GM18870 (cell line): ENCODE measurements around the gene SCAPER.

Experiments
- ATAC-seq: cut with Tn5 transposase; IDR thresholded peaks from one replicate; pipeline ENCODE4 v1.9.1; 2021; ENCODE audit warnings: moderate library complexity; ENCODE audit not compliant: unreplicated experiment

SCAPER gene

GRCh38 chr15:76380249-76380648, 524.9 kb downstream of the SCAPER start:
- no peak for ATAC-seq

GRCh38 chr15:76378691-76379090, 526.4 kb downstream of the SCAPER start:
- ATAC-seq, result no peak

GRCh38 chr15:76377751-76378150, 527.4 kb downstream of the SCAPER start:
- ATAC-seq, result no peak

GRCh38 chr15:76377217-76377616, 527.9 kb downstream of the SCAPER start:
- ATAC-seq, result no peak

- no peak for ATAC-seq
Measured at GRCh38 chr15:76376816-76377215, 528.3 kb downstream of the SCAPER start.

GRCh38 chr15:76376029-76376428, 529.1 kb downstream of the SCAPER start:
- ATAC-seq, result no peak

- no peak for ATAC-seq
Measured at GRCh38 chr15:76368122-76368621, 537.0 kb downstream of the SCAPER start.

- no peak for ATAC-seq
Measured at GRCh38 chr15:76366714-76367113, 538.4 kb downstream of the SCAPER start.

GRCh38 chr15:76363251-76363650, 541.9 kb downstream of the SCAPER start:
- ATAC-seq, result no peak

- ATAC-seq, result no peak
Measured at GRCh38 chr15:76360416-76360815, 544.7 kb downstream of the SCAPER start.

- ATAC-seq, result no peak
Measured at GRCh38 chr15:76359152-76359551, 546.0 kb downstream of the SCAPER start.

- no peak for ATAC-seq
Measured at GRCh38 chr15:76358453-76358852, 546.7 kb downstream of the SCAPER start.

- ATAC-seq, result no peak
Measured at GRCh38 chr15:76354823-76355440, 550.2 kb downstream of the SCAPER start.

GRCh38 chr15:76353903-76354302, 551.2 kb downstream of the SCAPER start:
- no peak for ATAC-seq

- ATAC-seq, result no peak
Measured at GRCh38 chr15:76353023-76353577, 552.0 kb downstream of the SCAPER start.

- ATAC-seq, result no peak
Measured at GRCh38 chr15:76349301-76350070, 555.7 kb downstream of the SCAPER start.

GRCh38 chr15:76347482-76348055, 557.6 kb downstream of the SCAPER start:
- ATAC-seq, result no peak

- no peak for ATAC-seq
Measured at GRCh38 chr15:76346669-76347481, 558.3 kb downstream of the SCAPER start.

GRCh38 chr15:76345880-76346668, 559.1 kb downstream of the SCAPER start:
- ATAC-seq, result no peak

GRCh38 chr15:76345583-76345879, 559.6 kb downstream of the SCAPER start:
- no peak for ATAC-seq
